HUES48 (cell line): ENCODE results near the gene KEAP1.

Experiments used
- H3K27ac ChIP-seq: one replicate; pipeline ENCODE4 v1.7.0; 2013; ENCODE audit warnings: low read depth, low read length, inconsistent platforms
- H3K27me3 ChIP-seq: 2 replicates; pipeline ENCODE4 v1.6.1; 2013; ENCODE audit warnings: mild to moderate bottlenecking, low read length; ENCODE audit not compliant: control insufficient read depth, insufficient read depth
- H3K36me3 ChIP-seq: 2 replicates; pipeline ENCODE4 v1.6.1; 2013; ENCODE audit warnings: low read length; ENCODE audit not compliant: control insufficient read depth, insufficient read depth
- H3K4me1 ChIP-seq: 2 replicates; pipeline ENCODE4 v1.6.1; 2013; ENCODE audit warnings: mild to moderate bottlenecking, low read length; ENCODE audit not compliant: control insufficient read depth, insufficient read depth
- H3K4me3 ChIP-seq: 2 replicates; pipeline ENCODE4 v1.5.1; 2013; ENCODE audit warnings: mild to moderate bottlenecking, low read depth, low read length
- H3K9ac ChIP-seq: 2 replicates; pipeline ENCODE4 v1.6.1; 2013; ENCODE audit warnings: mild to moderate bottlenecking, low read depth, low read length, moderate library complexity
- H3K9me3 ChIP-seq: 2 replicates; pipeline ENCODE4 v1.6.1; 2013; ENCODE audit warnings: low read length; ENCODE audit not compliant: control insufficient read depth, insufficient read depth

KEAP1 gene

GRCh38 chr19:10449037-10449436 lies 54.1 kb downstream of the KEAP1 start:
- H3K9me3 ChIP-seq, result no peaks in the 10 kb centered on the region
- H3K9ac ChIP-seq, result no peak overlapping the region

DNA sequence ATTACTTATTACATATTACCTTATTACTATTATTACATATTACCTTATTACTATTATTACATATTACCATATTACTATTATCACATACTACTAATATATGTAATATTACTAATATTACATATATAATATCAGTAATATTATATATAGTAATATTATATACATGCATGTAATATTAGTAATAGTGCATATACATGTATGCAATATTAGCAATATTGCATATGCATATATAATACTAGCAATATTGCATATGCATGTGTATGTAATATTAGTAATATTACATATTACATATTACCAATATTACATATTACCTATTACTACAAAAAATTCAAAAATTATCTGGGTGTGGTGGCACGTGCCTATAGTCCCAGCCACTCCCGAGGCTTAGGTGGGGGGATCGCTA lies 60.5 kb downstream of the KEAP1 start:
- H3K4me1 ChIP-seq, result no peaks in the 10 kb centered on the region
- H3K27ac ChIP-seq, result no peak overlapping the region
- no peaks in the 10 kb centered on the region for H3K27me3 ChIP-seq
- H3K36me3 ChIP-seq, result no peaks in the 10 kb centered on the region
- no peak overlapping the region for H3K9ac ChIP-seq
- no peaks in the 10 kb centered on the region for H3K9me3 ChIP-seq
- no peak overlapping the region for H3K4me3 ChIP-seq

More at GRCh38 chr19:10449037-10449436, 54.1 kb downstream of the KEAP1 start:
- no peaks in the 10 kb centered on the region for H3K27me3 ChIP-seq
- no peaks in the 10 kb centered on the region for H3K36me3 ChIP-seq
- H3K27ac ChIP-seq, result no peak overlapping the region
- no peaks in the 10 kb centered on the region; the same call in 1 of the 2 replicates for H3K4me1 ChIP-seq
- H3K4me3 ChIP-seq, result no peak overlapping the region

DNA sequence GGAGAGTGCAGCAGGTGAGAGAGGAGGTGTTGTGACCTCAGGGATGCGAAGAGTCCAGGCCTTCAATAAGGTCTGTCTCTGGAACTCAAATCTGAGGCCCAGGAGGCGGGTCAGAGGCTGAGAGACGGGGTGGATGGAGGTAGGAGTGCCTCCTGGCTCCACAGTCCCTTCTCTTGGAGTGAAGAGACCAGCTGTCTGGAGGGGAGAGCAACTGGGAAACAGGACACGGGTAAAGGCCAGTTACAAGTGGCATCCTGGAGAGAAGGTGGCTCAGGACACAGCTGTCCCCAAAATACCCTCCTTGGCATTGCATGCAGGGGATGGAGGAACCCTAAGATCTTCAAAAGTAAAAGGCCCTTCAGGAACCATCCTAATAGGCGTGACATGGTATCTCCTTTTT lies 63.6 kb downstream of the KEAP1 start:
- Histone ChIP-seq H3K27me3 (no peaks in the 10 kb centered on the region), H3K9me3 (no peaks in the 10 kb centered on the region), H3K36me3 (no peaks in the 10 kb centered on the region), H3K4me3 (no peak overlapping the region), H3K27ac (no peak overlapping the region), H3K9ac (no peak overlapping the region), H3K4me1 (no peaks in the 10 kb centered on the region)
